Non-pigmented ciliary epithelial cell (primary cell): Measurements from ENCODE around the gene SIRT3.

ENCODE experiments used
- DNase-seq: peaks from one replicate; pipeline ENCODE4 v3.0.0-alpha.2; 2010; ENCODE audit warnings: low read depth

The SIRT3 gene

DNA sequence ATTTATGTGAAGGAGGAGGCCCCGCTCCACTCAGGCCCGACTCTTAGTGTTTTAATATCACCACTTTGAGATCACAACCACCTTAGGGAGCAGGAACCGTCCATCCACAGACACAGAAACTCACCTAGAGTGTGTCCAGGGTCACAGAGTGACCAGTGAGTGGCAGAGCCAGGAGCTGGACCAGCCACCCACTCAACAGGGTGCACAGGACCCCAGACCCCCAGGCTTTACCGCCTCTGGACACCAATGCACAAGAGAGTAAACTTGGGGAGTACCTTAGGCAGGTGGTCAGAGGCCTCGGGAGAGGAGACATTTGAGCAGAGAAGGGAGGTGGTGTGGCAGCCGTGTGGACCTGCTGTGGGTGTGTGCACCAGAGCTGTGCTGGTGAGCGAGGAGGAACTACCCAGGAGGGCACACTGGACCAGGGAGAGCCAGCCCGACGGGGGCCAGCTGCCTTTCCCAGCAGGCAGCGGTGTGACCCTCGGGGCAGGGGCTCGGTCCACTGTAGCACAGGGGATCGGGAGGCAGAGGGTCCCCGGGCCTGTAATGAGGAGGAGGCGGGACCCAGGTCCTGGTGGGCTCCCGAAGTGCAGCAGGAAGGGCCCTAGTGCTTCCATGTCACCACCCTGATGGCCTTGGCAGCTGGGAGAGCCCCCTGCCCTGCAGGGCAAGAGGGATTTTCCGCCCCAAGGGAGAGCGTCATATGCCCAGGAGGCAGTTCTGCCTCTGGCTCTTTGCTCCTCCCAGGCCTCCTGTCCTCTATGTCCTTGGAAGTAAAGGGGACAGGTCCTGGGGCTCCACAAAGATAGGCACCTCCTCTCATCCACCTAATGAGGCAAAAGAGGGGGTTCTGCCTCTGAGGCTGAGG, 34.5 kb upstream of the SIRT3 start:
- DNase-seq, result no peak

DNA sequence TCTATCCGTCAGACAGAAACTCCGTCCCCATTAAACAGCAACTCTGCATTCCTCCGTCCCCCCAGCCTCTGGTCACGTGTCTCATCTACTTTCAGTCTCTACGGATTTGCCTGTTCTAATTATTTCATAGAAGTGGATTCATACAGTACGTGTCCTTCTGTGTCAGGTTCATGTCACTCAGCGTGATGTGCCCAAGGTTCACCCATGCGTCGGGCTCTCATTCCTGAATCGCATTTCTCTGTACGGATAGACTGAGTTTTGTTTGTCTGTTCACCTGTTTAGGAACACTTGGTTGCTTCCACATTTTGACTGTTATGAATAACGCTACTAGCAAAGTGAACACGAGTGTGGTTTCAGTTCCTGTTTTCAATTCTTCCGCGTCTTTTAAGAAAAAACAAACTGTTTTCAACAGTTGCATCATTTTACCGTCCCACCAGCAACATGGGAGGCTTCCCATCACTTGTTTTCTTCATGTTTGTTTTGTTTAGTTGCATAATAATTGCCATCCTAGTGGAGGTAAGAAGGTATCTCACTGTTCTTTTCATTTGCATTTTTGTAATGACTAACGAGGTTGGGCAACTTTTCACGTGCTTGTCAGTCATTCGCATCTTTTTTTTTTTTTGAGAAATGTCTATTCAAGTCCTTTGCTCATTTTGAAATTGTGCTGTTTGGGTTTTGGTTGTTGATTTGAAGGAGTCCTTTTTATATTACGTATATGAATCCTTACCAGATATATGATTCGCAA, 33.2 kb upstream of the SIRT3 start:
- DNase-seq, result no peak

DNA sequence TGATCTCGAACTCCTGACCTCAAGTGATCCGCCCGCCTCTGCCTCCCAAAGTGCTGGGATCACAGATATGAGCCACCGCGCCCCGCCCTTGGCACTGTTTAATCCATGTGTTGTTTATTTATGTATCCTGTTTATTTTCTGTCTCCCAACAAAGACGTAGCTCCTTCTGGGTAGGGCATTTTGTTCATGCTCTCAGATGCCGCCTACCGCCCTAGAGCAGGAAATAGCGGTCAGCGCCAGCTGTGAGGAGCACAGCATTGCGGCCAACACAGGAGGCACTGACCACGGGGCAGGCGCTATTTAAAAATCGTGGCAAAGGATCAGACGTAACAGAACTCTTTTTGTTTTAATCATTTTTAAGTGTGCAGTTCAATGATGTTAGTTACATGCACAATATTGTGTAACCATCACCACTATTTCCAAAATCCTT, 32.6 kb upstream of the SIRT3 start:
- peak; percentile 8 for DNase-seq

DNA sequence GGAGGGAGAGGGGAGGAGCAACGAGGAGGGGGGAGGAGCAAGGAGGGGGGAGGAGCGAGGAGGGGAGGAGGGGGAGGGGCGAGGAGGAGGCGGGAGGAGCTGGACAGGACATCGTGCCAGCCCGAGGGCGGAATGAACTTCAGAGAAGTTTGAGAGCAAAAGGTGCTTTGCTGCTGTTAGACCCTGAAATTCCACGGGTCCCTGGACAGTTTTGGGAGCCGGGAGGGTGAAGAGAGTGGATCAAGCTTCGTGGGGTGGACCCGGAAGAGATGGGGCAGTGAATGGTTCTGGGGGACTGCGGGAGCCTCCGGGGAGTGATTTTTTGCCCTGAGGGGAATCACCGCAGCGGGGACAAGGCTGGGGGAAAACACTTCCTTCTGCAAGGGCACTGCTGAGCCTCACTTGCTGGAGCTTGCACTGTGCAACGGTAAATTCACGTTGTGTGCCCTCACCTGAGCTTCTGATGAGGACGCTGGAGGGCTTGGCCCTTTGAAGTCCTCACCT, 31.4 kb upstream of the SIRT3 start:
- DNase-seq, result no peak

DNA sequence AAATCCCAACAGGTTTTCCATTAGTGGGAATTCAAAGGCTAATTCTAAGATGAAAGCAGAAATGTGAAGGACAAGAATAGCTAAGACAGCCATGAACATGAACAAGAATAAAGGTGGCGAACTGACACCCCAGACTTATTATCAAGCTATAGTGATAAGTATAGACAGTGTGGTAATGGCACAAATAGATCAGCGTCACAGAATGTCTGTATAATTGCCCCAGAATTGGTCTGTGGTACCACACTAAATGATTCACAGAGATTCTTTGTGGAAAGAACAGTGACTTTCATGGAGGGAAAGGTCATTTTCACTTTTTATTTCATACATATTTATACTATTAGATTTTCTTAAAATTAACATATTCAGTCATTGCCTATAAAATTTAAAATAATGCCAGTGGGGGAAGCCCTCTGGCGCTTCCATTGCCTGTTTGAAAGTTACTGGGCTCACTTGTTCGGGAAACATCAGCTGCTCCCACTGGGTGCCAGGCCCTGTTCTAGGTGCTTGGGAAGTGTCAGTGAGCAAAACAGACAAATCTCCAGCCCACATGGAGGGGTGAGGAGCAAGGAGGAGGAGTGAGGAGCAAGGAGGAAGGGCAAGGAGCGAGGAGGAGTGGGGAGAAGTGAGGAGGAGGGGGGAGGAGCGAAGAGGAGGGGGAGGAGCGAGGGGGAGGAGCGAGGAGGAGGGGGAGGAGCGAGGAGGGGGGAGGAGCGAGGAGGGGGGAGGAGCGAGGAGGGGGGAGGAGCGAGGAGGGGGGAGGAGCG, 30.7 kb upstream of the SIRT3 start:
- no peak for DNase-seq

DNA sequence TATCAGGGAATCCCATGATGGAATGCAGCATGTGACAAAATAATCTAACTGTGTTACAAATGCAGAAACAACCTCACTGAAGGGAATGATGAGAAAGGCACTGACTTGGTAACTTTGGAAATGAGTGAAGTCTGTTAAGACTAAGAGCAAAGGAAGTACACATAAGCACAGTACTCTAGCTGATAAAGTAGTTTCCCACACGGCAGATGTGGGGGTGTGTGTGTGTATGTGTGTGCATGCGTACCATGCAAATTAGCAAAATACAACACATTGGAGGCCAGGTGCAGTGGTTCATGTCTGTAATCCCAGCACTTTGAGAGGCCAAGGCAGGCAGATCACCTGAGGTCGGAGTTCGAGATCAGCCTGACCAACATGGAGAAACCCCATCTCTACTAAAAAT, 25.5 kb upstream of the SIRT3 start:
- DNase-seq, result no peak

DNA sequence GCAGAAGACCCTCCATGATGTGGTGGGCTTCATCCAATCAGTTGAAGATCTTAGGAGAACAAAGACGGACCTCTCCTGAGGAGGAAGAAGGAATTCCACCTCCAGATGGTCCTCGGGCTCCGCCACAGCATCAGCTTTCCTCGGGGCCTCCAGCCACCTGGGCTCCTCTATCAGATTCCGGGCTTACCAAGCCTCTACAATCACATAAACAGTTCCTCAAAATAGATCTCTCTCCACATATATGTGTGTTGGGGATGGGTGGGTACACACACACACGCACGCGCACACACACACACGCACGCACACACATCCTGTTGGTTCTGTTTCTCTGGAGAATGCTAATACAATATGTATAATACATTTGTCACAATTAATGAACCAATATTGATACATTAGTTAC, 23.3 kb upstream of the SIRT3 start:
- no peak for DNase-seq

DNA sequence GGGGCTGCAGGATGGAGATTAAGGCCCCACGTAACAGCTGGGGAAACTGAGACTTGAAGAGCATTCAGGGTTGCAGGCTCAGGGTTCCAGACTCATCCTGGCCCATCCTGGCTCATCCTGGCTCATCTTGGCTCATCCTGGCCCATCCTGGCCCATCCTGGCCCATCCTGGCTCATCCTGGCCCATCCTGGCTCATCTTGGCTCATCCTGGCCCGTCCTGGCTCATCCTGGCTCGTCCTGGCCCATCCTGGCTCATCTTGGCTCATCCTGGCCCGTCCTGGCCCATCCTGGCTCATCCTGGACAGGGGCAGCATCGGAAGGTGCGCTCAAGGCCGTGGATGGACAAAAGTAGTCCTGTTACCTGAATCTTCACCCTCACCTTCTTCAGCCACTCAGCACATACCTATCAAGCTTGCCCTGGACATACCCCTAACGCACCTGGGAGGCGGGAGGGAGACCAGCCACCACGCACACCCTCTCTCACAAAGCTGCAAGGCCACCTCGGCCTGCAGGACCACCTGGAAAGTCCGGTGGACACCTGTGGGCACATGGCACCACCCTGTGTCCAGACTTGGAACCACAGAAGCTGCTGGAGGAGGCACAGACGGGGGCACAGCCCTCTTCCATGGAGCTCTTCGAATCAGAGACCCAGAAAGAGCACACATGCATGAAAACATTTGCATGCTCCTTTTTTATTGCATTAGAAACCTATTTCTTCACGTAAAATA, 21.8 kb upstream of the SIRT3 start:
- DNase-seq, result no peak

DNA sequence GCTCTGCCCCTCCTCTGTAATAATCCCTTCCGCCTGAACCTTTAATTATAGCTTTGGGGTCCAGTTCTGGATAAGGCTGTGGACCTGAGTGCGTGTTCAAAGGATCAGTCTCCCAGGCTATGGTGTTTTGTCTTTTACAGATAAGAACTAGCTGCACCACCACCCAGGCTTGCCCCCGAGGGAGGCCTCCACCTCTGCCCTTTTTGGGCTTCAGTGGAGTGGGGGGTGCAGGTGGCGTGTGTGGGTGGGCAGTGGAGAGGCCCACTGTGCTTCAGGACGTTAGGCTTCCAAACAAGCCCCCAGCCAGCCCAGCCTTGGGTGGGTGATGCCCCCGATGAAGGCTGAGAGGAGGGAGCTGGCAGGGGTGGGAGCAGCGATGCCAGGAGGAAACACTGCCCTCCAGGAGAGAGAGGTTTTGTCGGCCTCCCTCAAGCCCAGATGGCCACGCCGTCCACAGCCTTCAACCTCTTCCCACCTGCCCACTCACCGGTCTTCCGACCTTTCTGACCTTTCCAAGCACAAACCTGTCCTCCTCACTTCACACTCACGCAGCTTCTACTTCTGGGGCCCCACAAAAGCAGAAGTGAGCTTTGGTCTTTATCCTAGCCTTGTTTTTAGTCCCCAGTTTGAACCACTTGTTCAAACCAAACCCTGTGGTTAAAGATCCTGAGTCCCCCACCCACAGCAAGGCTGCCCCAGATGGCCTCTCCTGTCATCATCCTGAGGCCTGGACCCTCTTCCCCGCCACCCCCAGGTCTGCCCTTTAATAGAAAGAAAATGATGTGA, 21.0 kb upstream of the SIRT3 start:
- no peak for DNase-seq

DNA sequence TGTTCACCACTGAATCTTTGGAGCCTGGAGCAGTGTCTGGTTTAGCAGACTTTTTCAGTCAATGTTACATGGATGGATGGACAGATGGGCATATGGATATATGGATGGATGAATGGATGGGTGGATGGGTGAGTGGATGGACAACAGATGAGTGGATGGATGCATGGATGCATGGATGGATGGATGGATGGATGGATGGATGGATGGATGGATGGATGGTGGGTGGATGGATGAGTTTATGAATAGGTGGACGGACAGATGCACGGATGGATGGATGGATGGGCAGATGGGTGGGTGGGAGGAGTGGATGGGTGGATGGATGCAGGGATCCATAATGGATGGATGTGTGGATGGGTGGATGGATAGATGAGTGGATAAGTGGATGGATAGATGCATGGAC, 19.7 kb upstream of the SIRT3 start:
- DNase-seq, result no peak

DNA sequence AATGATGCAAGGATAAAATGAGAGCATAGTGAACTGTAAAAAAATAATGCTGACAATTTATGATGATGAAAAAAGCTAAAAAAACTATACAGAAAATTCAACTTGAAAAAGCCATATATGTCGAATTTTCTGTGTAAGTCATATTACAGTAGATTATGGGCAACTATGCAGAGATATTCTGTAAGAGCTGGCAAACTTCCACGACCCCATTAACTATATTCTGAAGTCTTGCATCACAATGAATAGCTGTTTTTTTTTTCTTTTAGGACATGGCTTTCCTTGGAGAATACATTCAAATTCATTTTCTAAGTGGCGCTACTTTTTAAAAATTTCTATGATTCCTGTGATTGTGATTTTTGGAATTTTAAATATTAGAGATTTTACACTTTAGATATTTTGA, 19.0 kb upstream of the SIRT3 start:
- DNase-seq, result no peak

DNA sequence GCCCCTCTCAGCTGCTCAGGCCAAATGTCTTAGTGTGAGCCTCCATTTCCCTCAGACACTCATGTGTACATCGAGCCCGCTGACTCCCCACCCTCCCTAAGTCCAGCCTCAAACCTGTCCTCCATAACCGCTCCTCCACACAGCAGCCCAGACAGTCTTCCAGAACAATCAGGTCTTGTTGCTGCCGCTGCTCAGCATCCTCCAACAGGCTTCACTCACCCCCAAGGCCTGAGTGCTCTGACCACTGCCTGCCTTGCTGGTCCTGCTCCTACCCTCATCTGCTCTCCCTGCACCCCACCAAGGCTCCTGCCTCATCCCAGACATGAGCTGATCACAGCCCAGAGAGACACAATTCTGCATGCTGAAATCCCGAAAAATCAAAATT, 17.7 kb upstream of the SIRT3 start:
- no peak for DNase-seq

DNA sequence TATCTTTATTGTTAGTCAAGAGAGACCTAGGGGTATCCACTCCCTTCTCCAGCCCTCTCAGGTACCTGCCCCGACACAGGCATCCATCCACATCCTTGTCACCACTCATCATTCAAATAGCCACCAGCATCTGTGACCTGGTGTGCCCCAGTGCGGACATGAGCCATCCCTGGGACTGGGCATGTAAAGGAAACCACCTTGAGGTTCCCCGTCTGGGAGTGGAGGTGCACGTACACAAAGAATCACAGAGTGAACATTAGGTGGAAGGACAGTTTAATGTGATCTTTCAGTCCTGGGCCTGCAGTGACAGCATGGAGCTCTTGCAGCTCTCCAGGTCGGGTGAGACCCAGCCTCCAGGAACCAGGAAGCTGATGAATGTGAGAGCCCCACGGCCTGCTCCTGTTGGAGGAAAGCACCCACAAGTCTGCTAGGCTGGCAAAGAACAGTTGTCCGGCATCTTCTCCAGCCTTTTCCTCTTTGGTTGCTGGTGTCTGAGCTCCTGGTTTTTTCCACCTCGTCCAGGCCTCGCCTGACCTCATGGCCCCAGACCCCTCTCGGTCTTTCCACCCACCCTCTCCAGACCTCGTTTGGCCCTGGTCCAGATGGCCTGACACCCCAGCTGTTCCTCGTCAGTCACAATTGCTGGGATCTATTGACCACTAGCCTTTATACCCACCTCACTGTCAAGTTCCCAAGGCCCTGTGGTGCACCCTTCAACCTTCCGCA, 17.2 kb upstream of the SIRT3 start:
- DNase-seq, result no peak

DNA sequence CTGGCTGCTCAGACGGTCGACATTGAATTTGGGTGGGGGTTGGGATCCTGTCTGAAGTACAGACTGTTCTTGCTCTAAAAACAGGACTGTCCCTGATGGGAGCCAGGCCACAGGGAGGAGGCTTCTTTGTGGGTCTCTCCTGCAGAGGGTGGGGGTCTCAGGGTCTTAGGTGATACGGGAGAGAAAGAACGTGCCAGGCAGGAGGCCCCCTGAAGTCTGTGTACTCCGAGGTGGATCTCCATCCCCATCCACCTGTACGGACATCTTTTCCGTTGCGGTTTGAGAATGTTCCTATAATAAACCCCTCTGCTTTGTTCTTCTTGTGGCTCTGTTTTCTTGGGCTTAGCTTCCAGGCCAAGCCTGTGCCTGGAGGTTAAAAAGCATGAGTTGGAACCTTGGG, 16.5 kb upstream of the SIRT3 start:
- DNase-seq, result no peak

DNA sequence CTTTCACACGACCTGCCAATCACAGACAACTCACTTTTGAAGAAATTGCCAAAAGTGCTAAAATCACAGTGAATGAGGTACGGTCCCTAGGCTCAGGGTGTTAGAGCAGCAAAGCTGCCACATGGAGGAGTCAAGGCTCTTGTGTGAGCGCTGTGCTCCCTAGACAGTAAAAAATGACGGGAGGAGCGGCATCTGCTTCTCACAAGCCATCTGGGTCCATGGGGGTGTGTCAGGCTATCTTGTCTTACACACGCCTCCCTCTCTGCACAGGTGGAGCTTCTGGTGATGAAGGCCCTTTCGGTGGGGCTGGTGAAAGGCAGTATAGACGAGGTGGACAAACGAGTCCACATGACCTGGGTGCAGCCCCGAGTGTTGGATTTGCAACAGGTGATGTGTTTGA, 15.4 kb upstream of the SIRT3 start:
- no peak for DNase-seq

DNA sequence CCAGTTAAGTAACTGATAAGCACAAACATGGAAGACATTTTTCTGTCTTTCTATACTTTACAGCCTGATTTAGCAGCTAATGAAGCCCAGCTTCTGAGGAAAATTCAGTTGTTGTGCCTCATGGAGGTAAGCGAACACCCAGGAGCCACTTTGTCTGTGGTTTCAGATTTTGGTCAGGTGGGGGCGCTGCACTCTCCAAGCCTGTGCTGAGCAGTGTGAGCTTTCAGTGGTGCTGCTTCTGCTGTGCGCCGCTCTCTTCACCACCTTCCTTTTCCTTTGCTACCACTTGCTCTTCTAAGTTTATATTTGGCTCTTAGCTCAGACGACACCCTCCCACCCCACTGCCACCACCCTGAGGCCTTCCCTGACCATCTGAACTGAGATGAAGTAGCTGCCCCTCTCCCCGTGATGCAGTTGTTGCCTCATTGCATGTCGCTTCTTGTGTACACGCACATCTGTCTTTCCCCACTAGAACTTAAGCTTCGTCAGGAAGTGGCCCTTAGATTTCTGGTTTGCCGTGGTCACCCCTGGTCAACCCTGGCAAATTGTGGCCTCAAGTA, 14.7 kb upstream of the SIRT3 start:
- DNase-seq, result no peak

DNA sequence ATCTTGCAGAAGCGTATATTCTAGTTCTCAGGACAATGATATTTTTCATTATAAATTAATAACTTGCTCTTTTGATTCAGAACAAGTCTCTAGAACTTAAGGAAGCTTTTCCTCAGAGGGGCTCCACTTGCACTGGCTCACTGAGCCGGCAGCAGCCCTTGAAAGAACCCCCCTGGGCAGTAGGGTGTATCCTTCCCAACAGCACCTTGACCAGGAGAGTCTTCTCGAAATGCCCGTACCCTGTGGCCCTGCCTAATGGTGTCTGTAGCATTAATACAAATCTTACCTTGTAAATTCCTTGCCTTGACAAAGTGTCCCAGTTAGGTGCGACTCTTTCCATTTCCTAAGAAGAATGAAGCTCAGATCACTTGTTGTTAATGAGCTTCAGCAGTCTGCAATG, 14.1 kb upstream of the SIRT3 start:
- no peak for DNase-seq

DNA sequence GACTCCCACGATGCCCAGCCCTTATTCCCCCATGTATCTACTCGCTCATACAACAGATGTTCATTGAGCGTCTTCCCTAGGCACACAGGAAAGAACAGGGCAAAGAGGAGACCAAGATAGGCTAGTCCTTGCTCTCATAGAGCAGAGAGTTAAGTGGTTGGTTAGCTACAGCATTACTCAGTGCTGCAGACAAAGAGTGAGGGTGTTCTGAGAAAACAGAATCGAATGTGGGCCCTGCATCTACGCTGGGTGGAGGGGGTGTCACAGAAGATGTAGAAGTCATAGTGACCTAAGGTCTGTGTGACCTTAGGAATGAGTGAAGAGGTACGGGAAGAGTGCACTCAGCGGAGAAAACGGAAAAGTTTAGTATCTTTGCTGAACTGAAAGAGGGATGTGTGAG, 12.9 kb upstream of the SIRT3 start:
- DNase-seq, result no peak

DNA sequence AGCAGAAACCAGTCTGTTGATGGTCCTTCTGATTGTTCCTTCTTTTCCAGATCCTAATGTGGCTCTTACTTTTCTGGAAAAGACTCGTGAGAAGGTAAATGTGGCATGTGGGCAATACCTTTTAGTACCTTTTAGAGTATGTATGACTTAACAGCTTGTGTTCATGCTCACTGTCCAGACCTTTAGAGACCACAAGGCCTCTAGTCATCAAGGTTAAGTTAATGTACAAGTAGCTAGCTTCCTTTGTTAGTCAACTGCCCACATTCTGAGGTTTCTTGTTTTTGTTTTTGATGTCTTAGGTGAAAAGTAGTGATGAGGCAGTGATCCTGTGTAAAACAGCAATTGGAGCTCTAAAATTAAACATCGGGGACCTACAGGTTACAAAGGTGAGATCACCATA, 8.2 kb upstream of the SIRT3 start:
- no peak for DNase-seq

DNA sequence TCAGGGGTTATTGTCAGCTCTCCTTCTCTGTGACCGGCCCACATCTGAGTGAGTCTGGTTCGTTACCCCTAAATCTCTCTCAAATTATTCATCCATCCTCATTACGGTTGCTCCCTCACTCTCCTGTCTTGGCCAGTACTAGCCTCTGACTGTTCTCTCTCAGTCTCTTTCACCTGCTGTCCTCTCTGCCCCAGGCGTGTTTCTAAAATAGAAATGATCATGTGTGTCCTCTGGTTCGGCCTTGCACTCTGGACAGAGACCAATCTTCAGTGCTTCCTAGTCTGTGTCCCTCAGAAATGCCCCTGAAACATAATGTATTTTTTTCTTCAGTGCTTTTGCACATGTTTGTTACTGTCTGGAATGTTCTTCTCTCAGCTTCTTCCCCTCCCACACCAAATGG, 5.5 kb upstream of the SIRT3 start:
- no peak for DNase-seq
